ENCODE results near the gene PTTG1IP.
A peak's percentile ranks its signal among the peaks of the same experiment; 100 is the strongest.

PTTG1IP gene

GRCh38 chr21:44838951-44839350 is 34.5 kb downstream of the PTTG1IP start:
- DNase-seq, result no peak
- Histone ChIP-seq H3K9me3 (ENCODE audit: severe bottlenecking) (no peaks in the 10 kb centered on the region), H3K4me3 (ENCODE audit: low read depth, low read length) (no peak overlapping the region), H3K27ac (no peak overlapping the region), H3K27me3 (ENCODE audit: insufficient read depth, low read depth, severe bottlenecking) (no peaks in the 10 kb centered on the region), H3K36me3 (no peaks in the 10 kb centered on the region)
- TF ChIP-seq CTCF (IDR thresholded peaks at IDR 0.05; ENCODE audit: low read depth, low read length), result no peak

GRCh38 chr21:44838039-44838895 is 35.2 kb downstream of the PTTG1IP start:
- H3K36me3 ChIP-seq, result no peaks in the 10 kb centered on the region
- TF ChIP-seq CTCF (IDR thresholded peaks at IDR 0.05; ENCODE audit: low read depth, low read length), result peak; percentile 30; the same call in 1 of the 2 replicates
- no peak overlapping the region for H3K4me3 ChIP-seq (ENCODE audit: low read depth, low read length)
- DNase-seq, result peak; percentile 54
- H3K9me3 ChIP-seq (ENCODE audit: severe bottlenecking), result no peaks in the 10 kb centered on the region
- H3K27me3 ChIP-seq (ENCODE audit: insufficient read depth, low read depth, severe bottlenecking), result no peaks in the 10 kb centered on the region
- no peak overlapping the region for H3K27ac ChIP-seq

GRCh38 chr21:44837537-44837936 is 36.0 kb downstream of the PTTG1IP start:
- Histone ChIP-seq H3K4me3 (ENCODE audit: low read depth, low read length) (no peak overlapping the region), H3K27me3 (ENCODE audit: insufficient read depth, low read depth, severe bottlenecking) (no peaks in the 10 kb centered on the region), H3K36me3 (no peaks in the 10 kb centered on the region), H3K9me3 (ENCODE audit: severe bottlenecking) (no peaks in the 10 kb centered on the region), H3K27ac (peak overlapping the region; percentile 43; the same call in 1 of the 2 replicates)
- DNase-seq, result no peak
- TF ChIP-seq CTCF (IDR thresholded peaks at IDR 0.05; ENCODE audit: low read depth, low read length), result peak; percentile 31

GRCh38 chr21:44836666-44837471 is 36.6 kb downstream of the PTTG1IP start:
- H3K27ac ChIP-seq, result peak overlapping the region; percentile 43
- DNase-seq, result peak; percentile 95
- no peaks in the 10 kb centered on the region for H3K27me3 ChIP-seq (ENCODE audit: insufficient read depth, low read depth, severe bottlenecking)
- H3K9me3 ChIP-seq (ENCODE audit: severe bottlenecking), result no peaks in the 10 kb centered on the region
- 0 out of 2 replicates have a peak, but pooled peaks have one; percentile 28 for TF ChIP-seq CTCF (IDR thresholded peaks at IDR 0.05; ENCODE audit: low read depth, low read length)
- no peaks in the 10 kb centered on the region for H3K36me3 ChIP-seq
- no peak overlapping the region for H3K4me3 ChIP-seq (ENCODE audit: low read depth, low read length)

GRCh38 chr21:44836349-44836665 is 37.2 kb downstream of the PTTG1IP start:
- DNase-seq, result no peak
- no peak for TF ChIP-seq CTCF (IDR thresholded peaks at IDR 0.05; ENCODE audit: low read depth, low read length)
- H3K27me3 ChIP-seq (ENCODE audit: insufficient read depth, low read depth, severe bottlenecking), result no peaks in the 10 kb centered on the region
- H3K9me3 ChIP-seq (ENCODE audit: severe bottlenecking), result no peaks in the 10 kb centered on the region
- H3K4me3 ChIP-seq (ENCODE audit: low read depth, low read length), result no peak overlapping the region
- H3K36me3 ChIP-seq, result no peaks in the 10 kb centered on the region
- H3K27ac ChIP-seq, result peak overlapping the region; percentile 43; the same call in 1 of the 2 replicates

Measured in WERI-Rb-1 (cell line).